K562 (cell line): ENCODE measurements around the gene UBR7. TPM values are rescaled to one million over a fixed set of nuclear protein-coding genes. Genes with fewer than 3 reads are reported as not detected.

Experiments used
- CC2D1A ChIP-seq: fragments of 450-650 bp; IDR thresholded peaks from 2 replicates; pipeline ENCODE4 v1.6.1; 2017; ENCODE audit warnings: mild to moderate bottlenecking
- CREM ChIP-seq: IDR thresholded peaks from 2 replicates; pipeline ENCODE4 v1.6.1; 2014; ENCODE audit warnings: antibody characterized with exemption, low read depth
- E2F3 ChIP-seq: fragments of 250-450 bp; sonication (Bioruptor Pico); IDR thresholded peaks from 2 replicates; pipeline ENCODE4 v1.4.0; 2020; ENCODE audit warnings: mild to moderate bottlenecking
- E2F6 ChIP-seq, 2 experiments: IDR thresholded peaks; 2 replicates each; pipeline ENCODE4 v1.6.1; 2011; ENCODE audit warnings: borderline replicate concordance in 1 of 2, control low read depth in 1 of 2, low read depth in 1 of 2, low read length in 1 of 2, mild to moderate bottlenecking in 1 of 2, mixed read lengths in 1 of 2, moderate library complexity in 1 of 2; ENCODE audit not compliant: insufficient read depth in 1 of 2, insufficient read length in 1 of 2, poor library complexity in 1 of 2, severe bottlenecking in 1 of 2; ENCODE audit errors: extremely low read depth in 1 of 2
- FOSL1 ChIP-seq: fragments of 200-800 bp; sonication (Bioruptor generic); conservative IDR thresholded peaks from 2 replicates; pipeline ENCODE4 v1.6.1; 2016; ENCODE audit warnings: missing genetic modification characterization, missing compliant biosample characterization
- ILF3 ChIP-seq: fragments of 450-650 bp; IDR thresholded peaks from 2 replicates; pipeline ENCODE4 v1.6.1; 2018; ENCODE audit warnings: antibody characterized with exemption, mild to moderate bottlenecking, moderate library complexity, borderline replicate concordance
- JUND ChIP-seq, 2 experiments: IDR thresholded peaks; 2 replicates in 1 of 2; 3 replicates in 1 of 2; pipeline ENCODE4 v1.6.1; 2011; ENCODE audit warnings: borderline replicate concordance in 2 of 2, low read depth in 2 of 2, low read length in 2 of 2, improper control_type of control experiment in 1 of 2, missing biosample characterization in 1 of 2, missing genetic modification characterization in 1 of 2, missing genetic modification reagents in 1 of 2
- KAT7 ChIP-seq: sonication (generic); formaldehyde crosslinking; IDR thresholded peaks from 2 replicates; pipeline ENCODE4 v1.8.0; 2022; ENCODE audit warnings: missing genetic modification reagents, mild to moderate bottlenecking, borderline replicate concordance
- MAFK ChIP-seq: IDR thresholded peaks from 2 replicates; pipeline ENCODE4 v1.6.1; 2011; ENCODE audit warnings: low read length, improper control_type of control experiment
- POLR2AphosphoS5 ChIP-seq: IDR thresholded peaks from 2 replicates; pipeline ENCODE4 v1.6.1; 2011; ENCODE audit warnings: mild to moderate bottlenecking, low read depth, low read length, moderate library complexity; ENCODE audit not compliant: control insufficient read depth, insufficient read depth
- ZBTB8A ChIP-seq: fragments of 450-650 bp; IDR thresholded peaks from 2 replicates; pipeline ENCODE4 v1.6.1; 2018; ENCODE audit warnings: mild to moderate bottlenecking, moderate library complexity; ENCODE audit not compliant: partially characterized antibody
- ZFPM2 ChIP-seq: fragments of 250-450 bp; sonication (Bioruptor Pico); IDR thresholded peaks from 2 replicates; pipeline ENCODE4 v1.5.1; 2022; ENCODE audit warnings: mild to moderate bottlenecking
- ZNF41 ChIP-seq: fragments of 250-450 bp; sonication (Bioruptor Pico); conservative IDR thresholded peaks from 2 replicates; pipeline ENCODE4 v1.4.0; 2020; ENCODE audit warnings: mild to moderate bottlenecking
- ZNF518B ChIP-seq: fragments of 250-450 bp; sonication (Bioruptor Pico); IDR thresholded peaks from 2 replicates; pipeline ENCODE4 v1.5.0; 2021; ENCODE audit warnings: mild to moderate bottlenecking, moderate library complexity
- ZNF707 ChIP-seq: fragments of 250-450 bp; sonication (Bioruptor Pico); conservative IDR thresholded peaks from 2 replicates; pipeline ENCODE4 v1.8.0; 2022; ENCODE audit warnings: inconsistent platforms, mild to moderate bottlenecking, moderate library complexity
- ZNF766 ChIP-seq: fragments of 200-800 bp; sonication (Bioruptor generic); conservative IDR thresholded peaks from 2 replicates; pipeline ENCODE4 v1.6.1; 2016; ENCODE audit warnings: missing genetic modification characterization, missing compliant biosample characterization
- polyA plus RNA-seq, 8 experiments: library from polyadenylated mRNA; depleted of rRNA in 4 of 8; stranded (reverse) in 5 of 8; unstranded in 3 of 8; fragments of >200 nt; fragmentation: Nextera tagmentation in 2 of 8; fragmentation: Illumina TruSeq in 1 of 8; extraction: Ambion mirVana in 2 of 8; extraction: Trizol in 1 of 8; gene quantifications; 2 replicates each; pipeline versions ENCODE4 v1.2.1 to v1.2.3, GENCODE V29; 2011 to 2014; ENCODE audit warnings: inconsistent platforms in 1 of 8, missing spikeins in 1 of 8
- total RNA-seq, 7 experiments: library from RNA; depleted of rRNA in 6 of 7; stranded (reverse); fragments of >200 nt in 6 of 7; fragmentation: Illumina TruSeq in 2 of 7; extraction: Trizol in 2 of 7; gene quantifications; 2 replicates each; pipeline versions ENCODE4 v1.2.1 to v1.2.3, GENCODE V29; 2011 to 2021; ENCODE audit warnings: low replicate concordance in 1 of 7

The UBR7 gene
- total and polyA plus RNA-seq, 9 of the 15 experiments (the other 6 are each of a cell fraction or from before 2014, with no cell fraction given) = 12.5 to 63.0 (median 34.4) TPM

DNA sequence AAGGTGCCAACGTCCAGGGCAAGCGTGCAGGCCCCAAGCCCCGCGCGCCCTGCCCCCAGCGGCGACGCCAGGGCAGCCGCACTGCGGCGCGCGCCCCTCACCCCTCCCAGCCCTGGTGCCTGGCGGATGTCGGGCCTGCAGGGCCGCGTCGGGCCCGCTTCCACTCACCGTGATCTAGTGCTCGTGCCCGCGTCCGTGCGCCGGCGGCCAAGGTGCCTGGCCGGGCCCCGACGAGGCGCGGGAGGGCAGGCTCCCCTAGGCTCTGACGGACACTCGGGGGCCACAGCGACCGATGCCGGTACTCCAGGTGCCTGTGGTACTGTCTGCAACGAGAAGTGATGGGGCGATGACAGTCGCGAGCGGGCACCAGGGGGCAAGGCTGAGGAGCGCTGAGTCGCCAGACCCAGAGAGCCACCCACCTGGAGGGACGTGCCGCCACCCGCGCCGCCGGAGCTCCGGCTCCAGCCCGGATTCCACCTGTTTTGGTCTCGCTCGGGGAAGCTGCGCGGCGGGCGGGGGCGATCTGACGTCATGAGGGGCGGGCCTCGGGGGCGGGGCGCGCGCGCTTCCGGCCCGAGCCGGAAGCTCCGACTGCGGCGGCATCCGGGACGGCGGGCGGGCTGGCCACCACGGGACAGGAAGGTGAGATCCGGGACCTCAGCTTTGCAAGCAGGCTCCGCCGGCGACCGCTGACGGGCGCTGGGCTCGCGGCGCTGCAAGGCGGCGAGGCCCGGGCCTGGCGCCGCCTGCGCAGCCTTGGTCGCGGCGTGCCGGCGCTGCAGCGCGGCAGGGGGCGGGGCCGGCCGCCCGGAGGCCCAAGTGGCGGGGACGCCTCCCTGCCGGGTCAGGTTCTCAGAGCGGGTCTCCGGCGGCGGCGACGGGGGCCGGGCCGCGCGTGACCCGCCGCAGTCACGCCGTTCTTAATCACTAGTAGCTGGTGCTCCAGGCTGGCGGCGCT lies 22.4 kb upstream of the UBR7 start, which contains the start of the genes LYSET and MOAP1 (continued):
- no peak for TF ChIP-seq ZBTB8A
- peak; percentile 20; the same call in 1 of the 2 replicates for TF ChIP-seq JUND (IDR thresholded peaks at IDR 0.05; ENCODE audit: borderline replicate concordance, low read depth, low read length)
- no peak for TF ChIP-seq JUND (tag; IDR thresholded peaks at IDR 0.05; ENCODE audit: borderline replicate concordance, low read depth, low read length)
- no peak for TF ChIP-seq ZNF766
- TF ChIP-seq ZFPM2 (CRISPR knock-in tag) = no peak
- no peak for TF ChIP-seq ZNF707 (CRISPR knock-in tag)
- TF ChIP-seq ILF3 = no peak
- 0 out of 2 replicates have a peak, but pooled peaks have one; percentile 33 for TF ChIP-seq KAT7 (CRISPR knock-in tag)
- no peak for TF ChIP-seq ZNF41 (CRISPR knock-in tag)
- no peak for TF ChIP-seq E2F3 (CRISPR knock-in tag)
- peak; percentile 87 for TF ChIP-seq CREM
- TF ChIP-seq CC2D1A = no peak
- TF ChIP-seq POLR2AphosphoS5 = no peak
- TF ChIP-seq ZNF518B (CRISPR knock-in tag) = no peak
- TF ChIP-seq E2F6 (IDR thresholded peaks at IDR 0.05; ENCODE audit: borderline replicate concordance in 1 of 2, extremely low read depth in 1 of 2, insufficient read depth in 1 of 2, insufficient read length in 1 of 2, low read depth in 1 of 2, low read length in 1 of 2, poor library complexity in 1 of 2, severe bottlenecking in 1 of 2) = peak; percentile 27 to 64
- no peak for TF ChIP-seq FOSL1 (tag)
- TF ChIP-seq MAFK = no peak
